ENCODE results near the gene ALG12.

GRCh38 chr22:49948958-49949913 lies 31.0 kb upstream of the ALG12 start:
- TF ChIP-seq SP1 (CRISPR knock-in tag; conservative IDR thresholded peaks at IDR 0.05) (no peak), GTF2I (CRISPR knock-in tag; conservative IDR thresholded peaks at IDR 0.05) (no peak)

Measured in WTC11 (cell line).